ENCODE results near the gene SUSD6. TPM values are rescaled to one million over a fixed set of nuclear protein-coding genes. Genes with fewer than 3 reads are reported as not detected.

Gene SUSD6
- polyA plus RNA-seq, 1 of the 3 experiments (the other 2 are of a cell fraction) = 8.5 TPM

DNA sequence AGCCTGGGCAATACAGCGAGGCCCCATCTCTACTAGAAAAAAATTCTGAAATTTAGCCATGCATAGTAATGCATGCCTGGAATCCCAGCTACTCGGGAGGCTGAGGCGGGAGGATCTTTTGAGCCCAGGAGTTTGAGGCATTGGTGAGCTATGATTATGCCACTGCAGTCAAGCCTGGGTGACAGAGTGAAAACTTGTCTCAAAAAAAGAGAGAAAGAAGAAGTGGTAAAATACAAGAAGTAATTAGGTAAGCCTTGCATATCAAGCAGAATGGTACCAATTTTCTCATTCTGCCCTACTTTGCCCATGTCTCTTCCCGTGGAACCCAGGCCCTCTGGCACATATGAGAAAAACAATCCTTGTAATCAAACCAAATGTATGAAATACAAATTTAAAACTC, 70.7 kb downstream of the SUSD6 start:
- H3K4me1 ChIP-seq (ENCODE audit: control insufficient read depth in 1 of 2, insufficient read depth in 2 of 2, low read depth in 1 of 2, low read length in 1 of 2) = peaks cover 0 to 29% of the 10 kb centered on the region in 2 experiments; a peak in 2 of 4 replicates
- H3K36me3 ChIP-seq (replicated peaks in 1 of 2; ENCODE audit: control insufficient read depth in 1 of 2, insufficient read depth in 2 of 2, low read length in 1 of 2) = no peaks in the 10 kb centered on the region
- no peaks in the 10 kb centered on the region for H3K27me3 ChIP-seq (ENCODE audit: insufficient read depth)
- no peak overlapping the region for H3K27ac ChIP-seq (ENCODE audit: low read depth in 2 of 2, low read length in 1 of 2)
- H2AFZ ChIP-seq (ENCODE audit: low read depth) = no peak overlapping the region
- H3K9me3 ChIP-seq = no peaks in the 10 kb centered on the region
- no peak overlapping the region for H3K9ac ChIP-seq
- H3K4me2 ChIP-seq = no peak overlapping the region
- H4K20me1 ChIP-seq (ENCODE audit: insufficient read depth) = no peaks in the 10 kb centered on the region
- 82% methylated on average over 4 of the region's 4 CpGs for WGBS (ENCODE audit: low lambda C conversion rate)
- ChIA-PET POLR2A (no interaction called here), CTCF (no interaction called here)
- H3K4me3 ChIP-seq (ENCODE audit: low read depth in 2 of 2, low read length in 1 of 2) = no peak overlapping the region
- peaks cover 4% of the 10 kb centered on the region; the same call in 1 of the 2 replicates for H3K79me2 ChIP-seq (ENCODE audit: insufficient read depth)
- DNase-seq = no peak
- no peaks in the 10 kb centered on the region for H3K9me2 ChIP-seq
- TF ChIP-seq EZH2phosphoT487 (IDR thresholded peaks at IDR 0.05; ENCODE audit: borderline replicate concordance, low read depth) (no peak), JUND (IDR thresholded peaks at IDR 0.05) (no peak), GABPA (IDR thresholded peaks at IDR 0.05; ENCODE audit: low read depth) (no peak), ELF1 (IDR thresholded peaks at IDR 0.05) (no peak), TCF12 (IDR thresholded peaks at IDR 0.05) (no peak)
- TF ChIP-seq, protein P1, sequence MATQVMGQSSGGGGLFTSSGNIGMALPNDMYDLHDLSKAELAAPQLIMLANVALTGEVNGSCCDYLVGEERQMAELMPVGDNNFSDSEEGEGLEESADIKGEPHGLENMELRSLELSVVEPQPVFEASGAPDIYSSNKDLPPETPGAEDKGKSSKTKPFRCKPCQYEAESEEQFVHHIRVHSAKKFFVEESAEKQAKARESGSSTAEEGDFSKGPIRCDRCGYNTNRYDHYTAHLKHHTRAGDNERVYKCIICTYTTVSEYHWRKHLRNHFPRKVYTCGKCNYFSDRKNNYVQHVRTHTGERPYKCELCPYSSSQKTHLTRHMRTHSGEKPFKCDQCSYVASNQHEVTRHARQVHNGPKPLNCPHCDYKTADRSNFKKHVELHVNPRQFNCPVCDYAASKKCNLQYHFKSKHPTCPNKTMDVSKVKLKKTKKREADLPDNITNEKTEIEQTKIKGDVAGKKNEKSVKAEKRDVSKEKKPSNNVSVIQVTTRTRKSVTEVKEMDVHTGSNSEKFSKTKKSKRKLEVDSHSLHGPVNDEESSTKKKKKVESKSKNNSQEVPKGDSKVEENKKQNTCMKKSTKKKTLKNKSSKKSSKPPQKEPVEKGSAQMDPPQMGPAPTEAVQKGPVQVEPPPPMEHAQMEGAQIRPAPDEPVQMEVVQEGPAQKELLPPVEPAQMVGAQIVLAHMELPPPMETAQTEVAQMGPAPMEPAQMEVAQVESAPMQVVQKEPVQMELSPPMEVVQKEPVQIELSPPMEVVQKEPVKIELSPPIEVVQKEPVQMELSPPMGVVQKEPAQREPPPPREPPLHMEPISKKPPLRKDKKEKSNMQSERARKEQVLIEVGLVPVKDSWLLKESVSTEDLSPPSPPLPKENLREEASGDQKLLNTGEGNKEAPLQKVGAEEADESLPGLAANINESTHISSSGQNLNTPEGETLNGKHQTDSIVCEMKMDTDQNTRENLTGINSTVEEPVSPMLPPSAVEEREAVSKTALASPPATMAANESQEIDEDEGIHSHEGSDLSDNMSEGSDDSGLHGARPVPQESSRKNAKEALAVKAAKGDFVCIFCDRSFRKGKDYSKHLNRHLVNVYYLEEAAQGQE (IDR thresholded peaks at IDR 0.05; ENCODE audit: low read depth, low read length) = no peak
- TF ChIP-seq, protein P2, sequence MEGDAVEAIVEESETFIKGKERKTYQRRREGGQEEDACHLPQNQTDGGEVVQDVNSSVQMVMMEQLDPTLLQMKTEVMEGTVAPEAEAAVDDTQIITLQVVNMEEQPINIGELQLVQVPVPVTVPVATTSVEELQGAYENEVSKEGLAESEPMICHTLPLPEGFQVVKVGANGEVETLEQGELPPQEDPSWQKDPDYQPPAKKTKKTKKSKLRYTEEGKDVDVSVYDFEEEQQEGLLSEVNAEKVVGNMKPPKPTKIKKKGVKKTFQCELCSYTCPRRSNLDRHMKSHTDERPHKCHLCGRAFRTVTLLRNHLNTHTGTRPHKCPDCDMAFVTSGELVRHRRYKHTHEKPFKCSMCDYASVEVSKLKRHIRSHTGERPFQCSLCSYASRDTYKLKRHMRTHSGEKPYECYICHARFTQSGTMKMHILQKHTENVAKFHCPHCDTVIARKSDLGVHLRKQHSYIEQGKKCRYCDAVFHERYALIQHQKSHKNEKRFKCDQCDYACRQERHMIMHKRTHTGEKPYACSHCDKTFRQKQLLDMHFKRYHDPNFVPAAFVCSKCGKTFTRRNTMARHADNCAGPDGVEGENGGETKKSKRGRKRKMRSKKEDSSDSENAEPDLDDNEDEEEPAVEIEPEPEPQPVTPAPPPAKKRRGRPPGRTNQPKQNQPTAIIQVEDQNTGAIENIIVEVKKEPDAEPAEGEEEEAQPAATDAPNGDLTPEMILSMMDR (IDR thresholded peaks at IDR 0.05) = no peak
- TF ChIP-seq, protein P3, sequence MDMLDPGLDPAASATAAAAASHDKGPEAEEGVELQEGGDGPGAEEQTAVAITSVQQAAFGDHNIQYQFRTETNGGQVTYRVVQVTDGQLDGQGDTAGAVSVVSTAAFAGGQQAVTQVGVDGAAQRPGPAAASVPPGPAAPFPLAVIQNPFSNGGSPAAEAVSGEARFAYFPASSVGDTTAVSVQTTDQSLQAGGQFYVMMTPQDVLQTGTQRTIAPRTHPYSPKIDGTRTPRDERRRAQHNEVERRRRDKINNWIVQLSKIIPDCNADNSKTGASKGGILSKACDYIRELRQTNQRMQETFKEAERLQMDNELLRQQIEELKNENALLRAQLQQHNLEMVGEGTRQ (IDR thresholded peaks at IDR 0.05; ENCODE audit: borderline replicate concordance, low read depth, low read length) = no peak
- H3F3A ChIP-seq (replicated peaks; ENCODE audit: insufficient read depth) = no peaks in the 10 kb centered on the region

DNA sequence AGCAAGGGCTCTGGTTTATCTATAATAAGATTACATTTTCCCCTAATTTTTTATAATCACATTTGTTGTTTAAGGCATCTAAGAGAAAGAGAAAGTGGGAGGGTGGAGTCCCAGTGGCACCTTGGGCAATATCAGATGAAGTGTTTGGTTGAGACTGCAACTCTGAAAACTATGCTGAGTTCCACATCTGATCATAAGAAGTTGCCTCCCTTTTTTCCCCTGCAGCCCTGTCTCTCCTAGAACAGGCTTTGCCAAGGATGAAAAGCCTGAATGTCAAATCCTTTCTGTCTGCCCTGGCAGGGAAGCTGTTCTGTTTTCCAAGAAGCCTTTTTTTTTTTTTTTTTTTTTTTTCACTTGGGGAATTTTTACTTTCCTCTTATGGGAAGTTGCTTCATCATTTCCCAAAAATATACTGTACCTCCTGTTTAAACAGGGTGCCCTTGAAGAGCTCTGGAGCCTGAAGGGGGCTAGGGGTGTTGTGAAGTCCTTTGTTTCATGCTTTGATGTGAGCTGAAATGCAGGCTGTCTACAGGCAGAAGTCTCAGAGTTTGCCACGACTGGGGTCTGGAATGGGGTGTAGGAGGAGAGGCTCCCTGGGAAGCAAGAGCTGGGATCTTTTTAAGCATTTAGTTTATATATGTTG, 71.3 kb downstream of the SUSD6 start:
- Histone ChIP-seq H3K4me1 (ENCODE audit: control insufficient read depth in 1 of 2, insufficient read depth in 2 of 2, low read depth in 1 of 2, low read length in 1 of 2) (peaks cover 0 to 32% of the 10 kb centered on the region in 2 experiments; a peak in 3 of 4 replicates), H2AFZ (ENCODE audit: low read depth) (no peak overlapping the region), H3K27ac (ENCODE audit: low read depth in 2 of 2, low read length in 1 of 2) (peak overlapping the region in 1 of 2 experiments; percentile 2; a peak in 1 of 4 replicates), H3K79me2 (ENCODE audit: insufficient read depth) (peaks cover 4% of the 10 kb centered on the region; the same call in 1 of the 2 replicates), H3K4me3 (ENCODE audit: low read depth in 2 of 2, low read length in 1 of 2) (no peak overlapping the region), H3K9ac (no peak overlapping the region), H3K9me2 (no peaks in the 10 kb centered on the region), H3F3A (replicated peaks; ENCODE audit: insufficient read depth) (no peaks in the 10 kb centered on the region), H3K4me2 (no peak overlapping the region), H3K36me3 (replicated peaks in 1 of 2; ENCODE audit: control insufficient read depth in 1 of 2, insufficient read depth in 2 of 2, low read length in 1 of 2) (no peaks in the 10 kb centered on the region), H3K27me3 (ENCODE audit: insufficient read depth) (no peaks in the 10 kb centered on the region), H3K9me3 (no peaks in the 10 kb centered on the region), H4K20me1 (ENCODE audit: insufficient read depth) (no peaks in the 10 kb centered on the region)
- POLR2A ChIA-PET = no interaction called here
- WGBS (ENCODE audit: low lambda C conversion rate) = 58% methylated on average over 1 of the region's 1 CpG
- CTCF ChIA-PET = interaction anchor here (0.7 to 0.8 kb wide), 2 partner anchors 44 to 380 kb away, joined by 3 to 6 read pairs; no protein-coding TSS in a partner anchor
- no peak for TF ChIP-seq NFIC (IDR thresholded peaks at IDR 0.05; ENCODE audit: borderline replicate concordance)
- TF ChIP-seq, protein P4, sequence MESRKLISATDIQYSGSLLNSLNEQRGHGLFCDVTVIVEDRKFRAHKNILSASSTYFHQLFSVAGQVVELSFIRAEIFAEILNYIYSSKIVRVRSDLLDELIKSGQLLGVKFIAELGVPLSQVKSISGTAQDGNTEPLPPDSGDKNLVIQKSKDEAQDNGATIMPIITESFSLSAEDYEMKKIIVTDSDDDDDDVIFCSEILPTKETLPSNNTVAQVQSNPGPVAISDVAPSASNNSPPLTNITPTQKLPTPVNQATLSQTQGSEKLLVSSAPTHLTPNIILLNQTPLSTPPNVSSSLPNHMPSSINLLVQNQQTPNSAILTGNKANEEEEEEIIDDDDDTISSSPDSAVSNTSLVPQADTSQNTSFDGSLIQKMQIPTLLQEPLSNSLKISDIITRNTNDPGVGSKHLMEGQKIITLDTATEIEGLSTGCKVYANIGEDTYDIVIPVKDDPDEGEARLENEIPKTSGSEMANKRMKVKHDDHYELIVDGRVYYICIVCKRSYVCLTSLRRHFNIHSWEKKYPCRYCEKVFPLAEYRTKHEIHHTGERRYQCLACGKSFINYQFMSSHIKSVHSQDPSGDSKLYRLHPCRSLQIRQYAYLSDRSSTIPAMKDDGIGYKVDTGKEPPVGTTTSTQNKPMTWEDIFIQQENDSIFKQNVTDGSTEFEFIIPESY (IDR thresholded peaks at IDR 0.05; ENCODE audit: borderline replicate concordance, low read depth) = no peak
- TF ChIP-seq RXRA (IDR thresholded peaks at IDR 0.05; ENCODE audit: borderline replicate concordance, low read depth) = no peak
- no peak for TF ChIP-seq ELF1 (IDR thresholded peaks at IDR 0.05)
- TF ChIP-seq SMC3 (IDR thresholded peaks at IDR 0.05; ENCODE audit: low read depth, low read length) = no peak
- no peak for DNase-seq
